Stimulated activated effector memory CD8-positive, alpha-beta T cell treated with anti-CD3 and anti-CD28 coated beads, Interleukin-12 subunit alpha, Interleukin-12 subunit beta, amount 100 ng/mL, for 72 hours (primary cell): ENCODE results near the gene COPZ2.
"Not testable (repeated sequence)": the region's sequence is repeated elsewhere in the genome, so short reads cannot be mapped to it uniquely, and the experiment has no call there.

Source experiments
- ATAC-seq: fragments of 150-1000 bp; cut with Tn5 transposase; 2 replicates; pipeline ENCODE4 v1.10.0; 2021
- DNase-seq, 2 donors: peaks; one replicate each; pipeline ENCODE4 v3.0.0; 2021 to 2022; ENCODE audit warnings: low spot score in 2 of 2
- H3K27ac Mint-ChIP-seq: one replicate; pipeline ENCODE4 v1.8.0; 2022; ENCODE audit warnings: mild to moderate bottlenecking, mixed read lengths
- H3K36me3 Mint-ChIP-seq: one replicate; pipeline ENCODE4 v1.8.0; 2022; ENCODE audit warnings: mild to moderate bottlenecking, mixed read lengths
- H3K4me1 Mint-ChIP-seq: one replicate; pipeline ENCODE4 v1.8.0; 2022; ENCODE audit warnings: mixed read lengths
- H3K4me3 Mint-ChIP-seq: one replicate; pipeline ENCODE4 v1.8.0; 2022; ENCODE audit warnings: mild to moderate bottlenecking, mixed read lengths
- H3K9me3 Mint-ChIP-seq: one replicate; pipeline ENCODE4 v1.8.0; 2022; ENCODE audit warnings: mixed read lengths

COPZ2 gene

DNA sequence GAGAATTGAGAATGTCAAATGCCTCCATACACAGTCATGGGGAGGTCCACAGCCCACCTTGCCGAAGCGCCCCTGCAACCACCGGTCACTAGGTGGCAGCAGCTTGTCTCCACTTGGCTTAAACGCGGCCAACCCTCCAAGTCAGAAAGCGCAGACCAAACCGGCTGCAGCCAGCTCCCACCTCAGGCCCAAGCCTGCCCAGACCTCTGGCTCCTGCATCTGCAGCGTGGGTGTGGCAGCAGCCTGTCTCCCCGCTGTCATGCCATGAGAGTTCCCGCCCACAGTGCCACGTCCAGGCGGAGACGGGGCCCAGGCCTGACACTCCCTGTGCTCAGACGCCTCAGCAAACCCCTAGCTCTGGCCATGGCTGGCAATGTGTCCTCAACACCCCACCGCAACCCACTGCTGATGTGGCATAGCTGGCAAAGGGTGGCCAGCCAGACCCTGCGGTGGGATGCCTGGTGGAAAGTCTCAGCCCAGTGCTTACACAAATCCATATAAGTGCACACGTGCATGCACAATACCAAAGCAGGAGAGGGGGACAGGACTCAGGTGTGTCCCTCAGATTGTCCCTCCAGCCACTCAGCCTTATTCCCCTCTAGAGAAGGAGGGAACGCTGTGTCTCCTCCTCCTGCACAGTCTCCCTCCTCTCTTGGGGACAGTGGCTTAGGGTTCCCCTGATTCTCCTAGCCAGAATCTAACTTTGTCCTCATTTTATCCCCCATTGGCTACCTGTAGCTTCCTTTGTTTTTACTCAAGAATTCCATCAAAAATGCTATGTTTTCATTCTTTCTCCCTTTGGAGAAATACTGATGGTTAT lies 10.9 kb downstream of the COPZ2 start:
- Mint-ChIP-seq H3K27ac (no peak overlapping the region), H3K36me3 (peaks cover 15% of the 10 kb centered on the region), H3K4me3 (no peak overlapping the region), H3K4me1 (peaks cover 38% of the 10 kb centered on the region), H3K9me3 (no peaks in the 10 kb centered on the region)
- peak; percentile 44 for ATAC-seq
- DNase-seq = peak; percentile 56 to 89

DNA sequence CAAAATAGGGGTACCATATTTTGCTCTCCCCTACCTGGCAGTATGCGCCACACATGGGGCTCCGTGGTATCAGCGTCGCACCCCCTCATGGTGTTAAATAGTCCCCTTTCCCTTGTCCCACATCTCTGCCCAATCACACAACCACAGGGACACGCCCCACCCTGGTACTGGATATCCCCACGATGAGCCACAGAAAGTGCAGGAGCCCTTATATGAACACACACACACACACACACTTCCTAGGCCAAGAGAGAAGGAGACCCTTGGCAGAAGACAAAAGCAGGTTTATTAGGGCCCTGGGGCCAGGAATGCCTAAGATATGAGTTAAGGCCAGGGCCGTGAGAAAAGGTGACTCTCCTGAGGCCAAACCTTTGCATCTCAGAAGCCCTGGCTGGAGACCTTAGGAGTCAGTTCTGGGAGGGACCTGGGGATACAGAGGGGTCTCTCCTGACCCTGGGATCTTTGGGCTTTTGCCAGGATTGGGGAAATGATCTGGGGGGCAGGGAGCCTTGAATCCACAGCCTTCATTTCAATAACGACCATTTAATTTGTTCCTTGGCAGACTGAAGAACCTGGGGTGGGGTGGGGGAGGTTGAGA lies 11.6 kb downstream of the COPZ2 start:
- peaks cover 15% of the 10 kb centered on the region for H3K36me3 Mint-ChIP-seq
- DNase-seq (no peak), ATAC-seq (no peak)
- H3K4me3 Mint-ChIP-seq = peak overlapping the region; percentile 87
- no peak overlapping the region for H3K27ac Mint-ChIP-seq
- H3K9me3 Mint-ChIP-seq = no peaks in the 10 kb centered on the region
- peaks cover 38% of the 10 kb centered on the region for H3K4me1 Mint-ChIP-seq

DNA sequence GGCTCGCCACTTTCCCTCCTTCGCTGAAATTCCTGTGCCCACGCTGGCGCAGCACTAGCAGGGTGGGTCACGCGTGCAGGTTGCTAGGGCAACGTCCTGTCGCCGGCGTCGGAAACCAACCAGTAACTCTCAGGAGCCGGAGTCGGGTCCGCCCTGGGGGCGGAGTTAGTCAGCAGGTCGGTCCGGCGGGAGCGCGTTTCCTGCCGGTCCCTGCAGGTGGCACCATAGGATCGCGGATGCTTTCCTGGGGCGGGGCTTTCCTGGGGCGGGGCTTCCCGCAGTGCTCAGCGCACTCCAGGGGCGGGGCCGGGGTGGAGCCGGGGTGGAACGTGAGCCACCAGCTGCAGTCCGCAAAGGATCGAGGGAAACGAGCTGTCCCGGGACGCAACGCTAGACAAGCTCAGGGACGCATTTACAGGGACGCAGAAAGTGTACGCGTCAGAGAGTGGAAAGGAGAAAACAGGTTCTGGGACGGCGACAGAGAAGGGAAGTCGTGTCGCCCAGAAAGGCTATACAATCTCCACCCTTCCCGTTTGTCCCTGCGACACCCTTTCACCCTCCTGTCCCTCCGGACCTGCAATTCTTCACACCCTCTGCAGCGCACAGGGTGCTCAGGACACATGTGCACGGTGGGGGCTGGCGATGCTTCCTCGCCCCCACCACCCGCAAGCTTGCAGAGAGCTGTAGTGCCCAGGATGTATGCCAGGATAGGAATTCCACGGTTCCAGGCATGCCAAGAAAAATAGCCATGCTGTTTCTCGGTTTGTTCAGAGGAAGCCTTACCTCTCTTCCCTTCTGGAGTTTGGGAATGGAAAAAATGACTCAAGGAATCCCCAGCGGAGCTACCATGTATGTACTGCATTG lies 12.3 kb downstream of the COPZ2 start:
- peak overlapping the region; percentile 73 for H3K27ac Mint-ChIP-seq
- peaks cover 38% of the 10 kb centered on the region for H3K4me1 Mint-ChIP-seq

DNA sequence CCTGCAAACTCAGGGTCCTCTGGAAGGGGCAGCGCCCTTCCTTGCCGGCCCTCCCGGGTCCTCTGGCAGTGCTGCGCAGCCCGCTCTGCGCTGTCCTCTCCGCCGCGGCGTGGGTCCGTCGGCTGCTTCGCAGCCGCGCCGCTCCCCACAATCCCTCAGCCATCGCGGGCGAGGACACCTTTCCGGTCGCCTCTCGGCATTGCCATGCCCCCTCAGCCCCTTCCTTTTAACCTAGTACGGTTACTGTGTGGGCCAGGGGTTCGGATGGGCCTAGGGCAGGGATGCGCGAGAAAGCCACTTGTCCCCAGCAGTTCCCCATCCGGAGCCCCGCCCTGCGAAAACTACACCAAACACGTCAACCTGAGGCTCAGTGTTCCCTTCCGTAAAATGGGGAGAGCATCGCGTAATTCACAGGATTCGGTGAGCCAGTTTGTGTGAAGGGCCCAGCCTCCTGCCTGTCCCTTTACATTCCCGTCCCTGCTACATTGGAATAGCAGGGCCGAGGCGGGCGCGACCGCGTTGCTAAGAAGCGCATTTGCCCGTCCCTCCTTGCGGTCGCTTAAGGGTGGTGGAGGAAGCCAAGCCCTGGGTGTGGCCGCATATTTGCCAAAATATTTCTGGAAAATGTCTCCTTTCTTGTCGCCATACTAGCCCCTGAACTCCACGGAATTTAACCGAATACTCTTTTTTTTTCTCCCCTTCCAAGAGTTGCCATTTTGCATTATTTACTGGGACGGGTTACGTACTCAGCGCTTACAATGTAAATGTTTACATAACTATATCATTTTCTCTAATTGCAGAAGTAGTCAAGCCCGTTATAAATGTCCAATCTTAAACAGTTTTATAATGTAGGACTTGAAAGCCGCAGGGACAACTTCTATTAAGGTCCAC lies 13.2 kb downstream of the COPZ2 start:
- no peaks in the 10 kb centered on the region for H3K9me3 Mint-ChIP-seq
- peaks cover 38% of the 10 kb centered on the region for H3K4me1 Mint-ChIP-seq
- H3K4me3 Mint-ChIP-seq = peak overlapping the region; percentile 87
- H3K36me3 Mint-ChIP-seq = peaks cover 15% of the 10 kb centered on the region
- ATAC-seq = peak; percentile 9
- peak in 1 of 2 donors; percentile 78 for DNase-seq
- peak overlapping the region; percentile 73 for H3K27ac Mint-ChIP-seq

More for the DNA sequence above, 12.3 kb downstream of the COPZ2 start:
- DNase-seq (peak; percentile 99), ATAC-seq (peak; percentile 93)
- Mint-ChIP-seq H3K36me3 (peaks cover 15% of the 10 kb centered on the region), H3K9me3 (no peaks in the 10 kb centered on the region), H3K4me3 (peak overlapping the region; percentile 87)

DNA sequence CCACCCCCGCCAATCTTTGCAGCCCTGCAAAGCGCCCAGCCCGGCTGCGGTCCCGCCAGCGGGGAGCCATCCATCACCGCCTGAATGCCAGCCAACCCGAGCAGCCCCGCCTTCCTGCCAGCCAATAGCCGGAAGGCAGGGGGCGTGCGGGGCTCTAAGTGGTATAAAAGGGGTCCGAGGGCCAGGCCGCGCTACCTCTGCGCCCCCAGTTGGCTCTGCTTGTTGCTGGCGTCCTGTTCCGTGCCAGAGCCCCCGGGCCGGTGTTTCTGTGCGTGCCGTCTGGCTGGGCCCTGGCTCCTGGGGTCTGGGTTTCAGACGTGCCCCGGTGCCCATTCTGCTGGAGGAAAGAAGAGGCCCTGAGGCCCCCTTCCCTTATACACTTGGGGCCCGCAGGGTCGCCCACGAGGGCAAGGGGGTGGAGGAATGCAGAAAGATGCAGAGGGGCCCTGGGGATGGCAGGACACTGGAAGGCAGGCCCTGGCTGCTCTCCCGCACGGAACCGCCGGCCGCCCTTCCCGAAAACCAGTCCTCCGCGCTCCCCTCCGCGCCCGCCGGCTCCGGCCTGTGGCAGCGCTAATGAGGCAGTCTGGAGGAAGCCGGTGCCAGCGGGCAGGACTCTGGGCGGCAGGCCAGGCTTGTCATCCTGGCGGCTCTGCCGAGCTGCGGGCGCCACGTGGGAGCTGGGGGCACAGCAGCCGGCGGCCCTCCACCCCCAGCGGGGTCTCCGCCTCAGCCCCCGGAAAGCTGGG lies 14.0 kb downstream of the COPZ2 start:
- Mint-ChIP-seq H3K9me3 (no peaks in the 10 kb centered on the region), H3K36me3 (peaks cover 15% of the 10 kb centered on the region), H3K4me3 (peak overlapping the region; percentile 87), H3K27ac (peak overlapping the region; percentile 73), H3K4me1 (peaks cover 38% of the 10 kb centered on the region)
- peak; percentile 30 to 72 for DNase-seq
- peak; percentile 31 for ATAC-seq

DNA sequence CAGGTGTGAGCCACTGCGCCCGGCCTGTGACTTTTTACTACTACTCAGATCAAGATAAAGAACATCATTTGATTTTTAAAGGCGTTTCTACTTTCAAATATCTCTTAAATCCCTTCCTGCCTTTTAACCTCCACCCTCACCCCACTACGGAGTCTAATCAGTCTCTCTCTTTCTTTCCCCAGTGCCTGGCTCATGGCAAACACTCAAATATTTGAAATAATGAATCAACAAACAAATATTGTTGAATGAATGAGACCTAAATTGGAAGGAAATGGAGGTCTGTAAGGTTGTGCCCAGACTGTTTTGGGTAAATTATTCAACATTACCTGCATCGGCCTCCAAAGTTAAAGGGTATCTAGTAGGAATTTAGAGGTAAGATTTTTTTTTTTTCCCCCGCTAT lies 14.7 kb downstream of the COPZ2 start:
- peaks cover 15% of the 10 kb centered on the region for H3K36me3 Mint-ChIP-seq
- peaks cover 41% of the 10 kb centered on the region for H3K4me1 Mint-ChIP-seq
- peak overlapping the region; percentile 87 for H3K4me3 Mint-ChIP-seq
- no peak for ATAC-seq
- no peak overlapping the region for H3K27ac Mint-ChIP-seq
- H3K9me3 Mint-ChIP-seq = no peaks in the 10 kb centered on the region
- DNase-seq = no peak

DNA sequence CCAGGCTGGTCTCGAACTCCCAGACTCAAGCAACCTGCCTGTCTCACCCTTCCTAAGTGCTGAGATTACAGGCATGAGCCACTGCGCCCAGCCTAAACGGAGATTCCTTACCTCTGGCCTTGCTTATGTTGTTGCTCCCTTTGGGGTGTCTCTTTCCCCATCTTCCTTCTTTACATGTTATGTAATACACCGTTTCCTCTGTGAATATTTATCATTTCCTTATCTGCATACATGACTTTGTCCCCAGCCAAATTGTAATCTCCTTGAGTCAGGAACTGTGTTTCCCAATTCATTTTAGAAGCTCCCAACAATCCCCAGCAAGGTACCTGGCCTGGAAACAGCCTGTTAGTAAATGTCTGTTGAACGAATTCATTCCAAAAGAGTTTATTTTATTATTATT lies 15.7 kb downstream of the COPZ2 start:
- no peak overlapping the region for H3K4me3 Mint-ChIP-seq
- ATAC-seq = no peak
- no peaks in the 10 kb centered on the region for H3K9me3 Mint-ChIP-seq
- no peak overlapping the region for H3K27ac Mint-ChIP-seq
- H3K4me1 Mint-ChIP-seq = peaks cover 45% of the 10 kb centered on the region
- peaks cover 15% of the 10 kb centered on the region for H3K36me3 Mint-ChIP-seq
- no peak for DNase-seq

DNA sequence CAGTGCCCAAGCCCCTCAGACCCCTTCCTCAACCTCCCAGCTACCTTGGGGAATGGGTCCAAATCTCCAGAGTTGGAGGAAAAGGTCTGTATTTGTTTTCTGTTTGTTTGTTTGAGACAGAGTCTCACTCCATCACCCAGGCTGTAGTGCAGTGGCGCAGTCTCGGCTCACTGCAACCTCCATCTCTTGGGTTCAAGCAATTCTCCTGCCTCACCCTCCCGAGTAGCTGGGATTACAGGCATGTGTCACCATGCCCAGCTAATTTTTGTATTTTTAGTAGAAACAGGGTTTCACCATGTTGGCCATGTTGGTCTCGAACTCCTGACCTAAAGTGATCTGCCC lies 19.8 kb downstream of the COPZ2 start:
- Mint-ChIP-seq H3K4me1 (peaks cover 15% of the 10 kb centered on the region), H3K4me3 (peak overlapping the region; percentile 44), H3K27ac (peak overlapping the region; percentile 90)
- not testable (repeated sequence) for H3K36me3 Mint-ChIP-seq, DNase-seq, H3K9me3 Mint-ChIP-seq
- peak; percentile 25 for ATAC-seq

DNA sequence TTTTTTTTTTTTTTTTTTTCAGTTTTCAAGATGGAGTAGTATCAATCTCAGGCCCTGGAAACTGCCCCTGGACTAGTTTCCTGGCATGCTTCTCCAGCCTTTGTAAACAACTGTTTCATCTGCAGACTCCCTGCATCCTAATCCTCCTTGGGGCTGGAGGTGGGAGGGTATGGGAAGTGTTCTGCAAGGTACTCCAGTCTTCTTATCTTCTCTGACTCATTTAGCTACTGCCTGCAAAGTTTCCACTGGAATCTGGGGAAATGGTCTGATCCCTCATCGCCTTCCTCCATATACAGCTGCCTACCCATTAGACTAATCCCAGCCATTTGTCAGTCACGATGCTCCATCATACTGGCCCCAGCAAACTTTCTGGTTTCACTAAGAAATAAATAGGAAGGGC lies 21.5 kb downstream of the COPZ2 start:
- no peak overlapping the region for H3K4me3 Mint-ChIP-seq
- no peak for ATAC-seq
- H3K27ac Mint-ChIP-seq = no peak overlapping the region
- DNase-seq = no peak
- H3K9me3 Mint-ChIP-seq = no peaks in the 10 kb centered on the region
- peaks cover 25% of the 10 kb centered on the region for H3K4me1 Mint-ChIP-seq
- H3K36me3 Mint-ChIP-seq = no peaks in the 10 kb centered on the region

DNA sequence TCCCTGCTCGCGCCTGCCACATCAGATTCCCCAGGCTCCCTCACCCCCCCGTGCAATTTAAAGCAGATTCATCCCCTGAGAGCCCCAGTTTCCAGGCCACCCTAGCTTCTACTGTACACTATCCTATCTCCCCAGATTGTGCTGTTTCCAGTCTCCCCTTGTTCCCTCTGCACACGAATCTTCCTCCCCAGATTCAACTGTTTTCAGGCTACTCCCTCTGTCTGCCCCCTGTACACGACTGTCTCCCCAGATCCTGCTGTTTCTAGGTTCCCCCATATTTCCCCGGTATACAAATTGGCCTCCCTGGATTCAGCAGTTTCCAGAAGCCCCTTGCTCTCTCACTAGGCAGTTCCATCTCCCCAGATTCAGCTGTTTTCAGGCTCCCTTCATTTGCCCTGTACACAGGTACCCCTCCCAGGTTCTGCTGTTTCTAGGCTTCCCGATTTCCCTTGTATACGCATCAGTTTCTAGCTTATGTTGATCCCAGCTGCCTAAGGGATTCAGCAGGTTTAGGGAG lies 22.9 kb downstream of the COPZ2 start:
- Mint-ChIP-seq H3K4me1 (peaks cover 27% of the 10 kb centered on the region), H3K4me3 (no peak overlapping the region), H3K9me3 (no peaks in the 10 kb centered on the region), H3K36me3 (no peaks in the 10 kb centered on the region), H3K27ac (no peak overlapping the region)
- ATAC-seq = no peak
- DNase-seq = no peak

DNA sequence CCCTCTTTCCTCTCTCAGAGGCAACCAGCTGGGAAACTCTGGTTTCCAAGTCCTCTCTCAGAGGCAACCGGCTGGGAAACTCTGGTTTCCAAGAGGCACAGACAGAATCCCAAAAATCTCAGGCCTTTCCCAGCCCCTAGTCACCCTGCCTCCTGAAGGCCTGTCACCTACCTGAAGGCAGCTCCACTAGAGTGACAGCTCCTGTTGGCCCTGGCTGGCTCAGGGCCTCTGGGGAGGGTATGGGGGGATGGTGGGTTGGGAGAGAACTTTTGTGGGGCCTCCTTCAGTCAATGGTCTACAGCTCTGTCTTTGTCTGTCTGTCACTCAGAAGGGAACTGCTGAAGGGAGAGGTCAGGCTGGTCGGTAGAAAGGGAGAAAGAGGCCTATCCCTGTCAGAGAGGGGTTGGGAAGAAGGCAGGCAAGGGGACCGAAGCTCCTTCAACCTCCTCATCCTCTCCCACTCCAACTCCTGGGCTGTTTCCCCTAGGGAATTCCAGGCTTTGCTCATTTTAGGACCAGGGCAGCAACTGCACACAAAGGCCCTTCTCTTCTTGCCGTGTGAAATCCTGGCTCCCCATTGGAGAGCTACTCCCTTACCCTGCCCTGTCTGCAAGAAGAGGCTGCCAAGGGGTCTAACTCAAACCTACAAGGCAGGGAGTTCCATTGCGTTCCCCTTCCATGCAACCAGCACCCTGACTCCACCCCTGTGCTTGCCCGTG lies 23.6 kb downstream of the COPZ2 start:
- no peak overlapping the region for H3K27ac Mint-ChIP-seq
- ATAC-seq = no peak
- H3K4me3 Mint-ChIP-seq = no peak overlapping the region
- H3K9me3 Mint-ChIP-seq = no peaks in the 10 kb centered on the region
- H3K4me1 Mint-ChIP-seq = peaks cover 27% of the 10 kb centered on the region
- no peak for DNase-seq
- no peaks in the 10 kb centered on the region for H3K36me3 Mint-ChIP-seq

DNA sequence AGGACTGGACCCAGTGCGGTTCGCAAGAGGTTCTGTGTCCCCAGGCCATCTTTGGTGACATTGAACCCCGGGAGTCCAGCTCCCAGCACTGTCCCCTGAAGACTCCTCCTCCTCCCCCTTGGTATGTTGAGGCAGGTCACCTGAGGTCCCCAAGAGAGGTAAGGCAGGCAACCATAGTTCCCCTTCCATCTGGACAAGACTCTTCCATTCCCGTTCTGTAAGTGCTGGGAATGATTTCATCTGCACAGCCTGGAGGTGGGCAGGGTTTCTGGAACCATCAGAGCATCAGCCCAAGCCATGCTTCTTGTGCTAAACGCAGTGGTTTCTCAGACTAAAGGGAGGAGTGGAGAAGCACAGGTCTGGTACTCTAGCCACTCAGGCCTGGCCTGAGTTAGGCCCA lies 24.9 kb downstream of the COPZ2 start:
- peaks cover 21% of the 10 kb centered on the region for H3K4me1 Mint-ChIP-seq
- no peaks in the 10 kb centered on the region for H3K9me3 Mint-ChIP-seq
- H3K27ac Mint-ChIP-seq = no peak overlapping the region
- ATAC-seq (no peak), DNase-seq (no peak)
- H3K4me3 Mint-ChIP-seq = peak overlapping the region; percentile 63
- no peaks in the 10 kb centered on the region for H3K36me3 Mint-ChIP-seq

DNA sequence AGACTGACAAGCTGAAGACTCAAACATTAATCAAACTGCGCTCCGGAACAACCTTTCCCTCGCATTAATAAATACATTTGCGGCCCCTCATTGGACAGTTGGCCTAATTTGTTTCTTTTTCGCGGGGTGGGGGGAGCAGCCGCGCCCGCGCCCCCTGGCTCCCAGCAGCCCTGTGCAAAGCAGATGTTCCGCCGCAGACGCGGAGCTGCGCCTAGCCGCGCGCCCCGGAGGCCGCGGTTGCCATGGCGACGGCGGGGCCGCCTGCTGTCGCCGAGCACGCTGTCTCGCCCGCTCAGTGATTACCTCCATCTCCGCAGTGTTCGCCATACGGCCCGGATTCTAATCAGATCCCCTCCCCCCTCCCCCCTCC lies 25.5 kb downstream of the COPZ2 start:
- DNase-seq (peak; percentile 52 to 68), ATAC-seq (peak; percentile 85)
- peak overlapping the region; percentile 63 for H3K4me3 Mint-ChIP-seq
- H3K9me3 Mint-ChIP-seq = no peaks in the 10 kb centered on the region
- no peaks in the 10 kb centered on the region for H3K36me3 Mint-ChIP-seq
- peaks cover 17% of the 10 kb centered on the region for H3K4me1 Mint-ChIP-seq
- H3K27ac Mint-ChIP-seq = no peak overlapping the region
